ENCODE data around the gene PRAF2. TPM values are rescaled to one million over a fixed set of nuclear protein-coding genes. Genes with fewer than 3 reads are reported as not detected.

The PRAF2 gene
- polyA plus RNA-seq, 2 of the 4 experiments (the other 2 are of a cell fraction), result 13.6 to 35.4 TPM

DNA sequence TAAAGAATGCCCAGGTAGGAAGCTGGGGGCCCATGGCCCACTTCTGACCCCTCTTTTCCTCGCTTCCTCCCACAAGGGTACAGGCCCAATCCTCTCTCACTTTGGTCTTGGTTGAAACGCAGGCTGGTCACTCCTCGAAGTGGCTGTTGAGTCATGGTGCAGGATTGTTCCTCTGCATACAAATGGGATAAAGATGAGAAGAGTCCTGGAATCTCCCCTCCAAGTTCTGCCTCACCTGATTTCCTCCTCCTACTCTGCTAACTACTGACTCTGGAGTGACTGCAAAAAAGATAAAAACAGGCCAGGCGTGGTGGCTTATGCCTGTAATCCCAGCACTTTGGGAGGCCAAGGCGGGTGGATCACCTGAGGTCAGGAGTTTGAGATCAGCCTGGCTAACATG, 4.1 kb upstream of the PRAF2 start:
- Histone ChIP-seq H3K27ac (no peak overlapping the region), H3K4me3 (no peak overlapping the region), H3K4me1 (peaks cover 7% of the 10 kb centered on the region; the same call in 2 of the 3 replicates), H3K4me2 (no peak overlapping the region), H3K9me3 (no peaks in the 10 kb centered on the region)
- WGBS (ENCODE audit: missing lambda C conversion rate), result 75% methylated on average over 5 of the region's 5 CpGs
- ATAC-seq (no peak), DNase-seq (ENCODE audit: low read depth in 1 of 2, low spot score in 1 of 2) (no peak), FAIRE-seq (peak; percentile 65)
- no peak for TF ChIP-seq ELK1 (IDR thresholded peaks at IDR 0.05; ENCODE audit: low read depth, low read length)
- TF ChIP-seq, protein P1, sequence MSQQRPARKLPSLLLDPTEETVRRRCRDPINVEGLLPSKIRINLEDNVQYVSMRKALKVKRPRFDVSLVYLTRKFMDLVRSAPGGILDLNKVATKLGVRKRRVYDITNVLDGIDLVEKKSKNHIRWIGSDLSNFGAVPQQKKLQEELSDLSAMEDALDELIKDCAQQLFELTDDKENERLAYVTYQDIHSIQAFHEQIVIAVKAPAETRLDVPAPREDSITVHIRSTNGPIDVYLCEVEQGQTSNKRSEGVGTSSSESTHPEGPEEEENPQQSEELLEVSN (IDR thresholded peaks at IDR 0.05; ENCODE audit: borderline replicate concordance, low read depth), result no peak
- TF ChIP-seq, protein P2, sequence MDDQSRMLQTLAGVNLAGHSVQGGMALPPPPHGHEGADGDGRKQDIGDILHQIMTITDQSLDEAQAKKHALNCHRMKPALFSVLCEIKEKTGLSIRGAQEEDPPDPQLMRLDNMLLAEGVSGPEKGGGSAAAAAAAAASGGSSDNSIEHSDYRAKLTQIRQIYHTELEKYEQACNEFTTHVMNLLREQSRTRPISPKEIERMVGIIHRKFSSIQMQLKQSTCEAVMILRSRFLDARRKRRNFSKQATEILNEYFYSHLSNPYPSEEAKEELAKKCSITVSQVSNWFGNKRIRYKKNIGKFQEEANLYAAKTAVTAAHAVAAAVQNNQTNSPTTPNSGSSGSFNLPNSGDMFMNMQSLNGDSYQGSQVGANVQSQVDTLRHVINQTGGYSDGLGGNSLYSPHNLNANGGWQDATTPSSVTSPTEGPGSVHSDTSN (IDR thresholded peaks at IDR 0.05), result no peak
- TF ChIP-seq RFX5 (IDR thresholded peaks at IDR 0.05), result no peak
- CTCF ChIA-PET, result interaction anchor here (0.6 kb wide), 1 partner anchor 73 kb away, joined by 5 read pairs; no protein-coding TSS in a partner anchor
- POLR2A ChIA-PET, result no interaction called here

GRCh38 chrX:49075347-49075746, 1.5 kb upstream of the PRAF2 start:
- Histone ChIP-seq H3K27ac (no peak overlapping the region), H3K9me3 (no peaks in the 10 kb centered on the region), H3K4me2 (no peak overlapping the region), H3K4me1 (peaks cover 13% of the 10 kb centered on the region; the same call in 2 of the 3 replicates), H3K4me3 (no peak overlapping the region)
- FAIRE-seq (peak; percentile 68), DNase-seq (ENCODE audit: low read depth in 1 of 2, low spot score in 1 of 2) (no peak), ATAC-seq (peak in 1 of 2 experiments; percentile 3; a peak in 1 of 6 replicates)
- TF ChIP-seq EHMT2 (IDR thresholded peaks at IDR 0.05; ENCODE audit: low read depth), result no peak
- no peak for TF ChIP-seq CBX2 (IDR thresholded peaks at IDR 0.05; ENCODE audit: borderline replicate concordance, low read depth)
- WGBS (ENCODE audit: missing lambda C conversion rate), result 87% methylated on average over 11 of the region's 13 CpGs
- CTCF ChIA-PET, result interaction anchor here (1.2 kb wide), 1 partner anchor 32 kb away, joined by 3 read pairs; no protein-coding TSS in a partner anchor
- POLR2A ChIA-PET, result no interaction called here

GRCh38 chrX:49072712-49073095, 1.1 kb downstream of the PRAF2 start:
- no peaks in the 10 kb centered on the region for H3K9me3 ChIP-seq
- peak overlapping the region in 1 of 2 experiments; percentile 84; a peak in 3 of 6 replicates for H3K27ac ChIP-seq
- 95% methylated on average over 10 of the region's 10 CpGs for WGBS (ENCODE audit: missing lambda C conversion rate)
- FAIRE-seq (no peak), ATAC-seq (no peak), DNase-seq (ENCODE audit: low read depth in 1 of 2, low spot score in 1 of 2) (no peak)
- ChIA-PET POLR2A (no interaction called here), CTCF (no interaction called here)
- TF ChIP-seq, protein P2 (IDR thresholded peaks at IDR 0.05), result no peak
- TF ChIP-seq GATA3 (IDR thresholded peaks at IDR 0.05; ENCODE audit: borderline replicate concordance) (no peak), MAZ (IDR thresholded peaks at IDR 0.05; ENCODE audit: borderline replicate concordance, low read depth, low read length) (no peak), RCOR1 (IDR thresholded peaks at IDR 0.05; ENCODE audit: low read depth, low read length) (no peak), RAD21 (conservative IDR thresholded peaks at IDR 0.05 in 1 of 2, IDR thresholded peaks at IDR 0.05 in 1 of 2) (no peak), FOXS1 (CRISPR knock-in tag; IDR thresholded peaks at IDR 0.05) (no peak), EHMT2 (IDR thresholded peaks at IDR 0.05; ENCODE audit: low read depth) (no peak), BHLHE40 (IDR thresholded peaks at IDR 0.05; ENCODE audit: low read depth, low read length) (no peak), SMC3 (IDR thresholded peaks at IDR 0.05) (no peak), CHD2 (IDR thresholded peaks at IDR 0.05; ENCODE audit: low read length, partially characterized antibody) (no peak)
- TF ChIP-seq, protein P3, sequence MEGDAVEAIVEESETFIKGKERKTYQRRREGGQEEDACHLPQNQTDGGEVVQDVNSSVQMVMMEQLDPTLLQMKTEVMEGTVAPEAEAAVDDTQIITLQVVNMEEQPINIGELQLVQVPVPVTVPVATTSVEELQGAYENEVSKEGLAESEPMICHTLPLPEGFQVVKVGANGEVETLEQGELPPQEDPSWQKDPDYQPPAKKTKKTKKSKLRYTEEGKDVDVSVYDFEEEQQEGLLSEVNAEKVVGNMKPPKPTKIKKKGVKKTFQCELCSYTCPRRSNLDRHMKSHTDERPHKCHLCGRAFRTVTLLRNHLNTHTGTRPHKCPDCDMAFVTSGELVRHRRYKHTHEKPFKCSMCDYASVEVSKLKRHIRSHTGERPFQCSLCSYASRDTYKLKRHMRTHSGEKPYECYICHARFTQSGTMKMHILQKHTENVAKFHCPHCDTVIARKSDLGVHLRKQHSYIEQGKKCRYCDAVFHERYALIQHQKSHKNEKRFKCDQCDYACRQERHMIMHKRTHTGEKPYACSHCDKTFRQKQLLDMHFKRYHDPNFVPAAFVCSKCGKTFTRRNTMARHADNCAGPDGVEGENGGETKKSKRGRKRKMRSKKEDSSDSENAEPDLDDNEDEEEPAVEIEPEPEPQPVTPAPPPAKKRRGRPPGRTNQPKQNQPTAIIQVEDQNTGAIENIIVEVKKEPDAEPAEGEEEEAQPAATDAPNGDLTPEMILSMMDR (IDR thresholded peaks at IDR 0.05), result no peak
- TF ChIP-seq, protein P4, sequence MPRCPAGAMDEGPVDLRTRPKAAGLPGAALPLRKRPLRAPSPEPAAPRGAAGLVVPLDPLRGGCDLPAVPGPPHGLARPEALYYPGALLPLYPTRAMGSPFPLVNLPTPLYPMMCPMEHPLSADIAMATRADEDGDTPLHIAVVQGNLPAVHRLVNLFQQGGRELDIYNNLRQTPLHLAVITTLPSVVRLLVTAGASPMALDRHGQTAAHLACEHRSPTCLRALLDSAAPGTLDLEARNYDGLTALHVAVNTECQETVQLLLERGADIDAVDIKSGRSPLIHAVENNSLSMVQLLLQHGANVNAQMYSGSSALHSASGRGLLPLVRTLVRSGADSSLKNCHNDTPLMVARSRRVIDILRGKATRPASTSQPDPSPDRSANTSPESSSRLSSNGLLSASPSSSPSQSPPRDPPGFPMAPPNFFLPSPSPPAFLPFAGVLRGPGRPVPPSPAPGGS (IDR thresholded peaks at IDR 0.05), result no peak
- TF ChIP-seq, protein P5, sequence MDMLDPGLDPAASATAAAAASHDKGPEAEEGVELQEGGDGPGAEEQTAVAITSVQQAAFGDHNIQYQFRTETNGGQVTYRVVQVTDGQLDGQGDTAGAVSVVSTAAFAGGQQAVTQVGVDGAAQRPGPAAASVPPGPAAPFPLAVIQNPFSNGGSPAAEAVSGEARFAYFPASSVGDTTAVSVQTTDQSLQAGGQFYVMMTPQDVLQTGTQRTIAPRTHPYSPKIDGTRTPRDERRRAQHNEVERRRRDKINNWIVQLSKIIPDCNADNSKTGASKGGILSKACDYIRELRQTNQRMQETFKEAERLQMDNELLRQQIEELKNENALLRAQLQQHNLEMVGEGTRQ (IDR thresholded peaks at IDR 0.05), result no peak
- H3K4me3 ChIP-seq, result peak overlapping the region; percentile 69
- peak overlapping the region; percentile 90 for H3K4me2 ChIP-seq
- peaks cover 11% of the 10 kb centered on the region; the same call in 2 of the 3 replicates for H3K4me1 ChIP-seq

All from A549 (cell line).